ENCODE measurements around the gene DMRTC2.
A peak's percentile ranks its signal among the peaks of the same experiment; 100 is the strongest.
"Not testable (repeated sequence)": the region's sequence is repeated elsewhere in the genome, so short reads cannot be mapped to it uniquely, and the experiment has no call there.

DMRTC2 gene

GRCh38 chr19:41872775-41873647 is 28.2 kb downstream of the DMRTC2 start:
- DNase-seq = peak; percentile 68

- not testable (repeated sequence) for DNase-seq
These were observed 31.1 kb downstream of the DMRTC2 start for GRCh38 chr19:41875973-41876372.

- peak; percentile 56 for DNase-seq
These were observed 32.3 kb downstream of the DMRTC2 start, which contains the start of gene CD79A for GRCh38 chr19:41876847-41877832. Gene CD79A, plus strand, starts transcription at chr19:41877279. Its CDS starts 26 bp downstream, at chr19:41877305.

GRCh38 chr19:41877916-41878905 is 33.4 kb downstream of the DMRTC2 start:
- no peak for DNase-seq

GRCh38 chr19:41879080-41879479 is 34.2 kb downstream of the DMRTC2 start:
- DNase-seq = no peak

- DNase-seq = no peak
These were observed 35.0 kb downstream of the DMRTC2 start for GRCh38 chr19:41879670-41880328.

- DNase-seq = no peak
These were observed 35.5 kb downstream of the DMRTC2 start for GRCh38 chr19:41880329-41880708.

- DNase-seq = peak; percentile 64
These were observed 38.0 kb downstream of the DMRTC2 start, which contains the start of gene ARHGEF1 for GRCh38 chr19:41882568-41883462. Gene ARHGEF1, plus strand, starts transcription at chr19:41883184. Its CDS starts 4,899 bp downstream, at chr19:41888083.

- DNase-seq = no peak
These were observed 38.6 kb downstream of the DMRTC2 start for GRCh38 chr19:41883463-41883820.

GRCh38 chr19:41883821-41884733 is 39.2 kb downstream of the DMRTC2 start:
- DNase-seq = peak; percentile 96

GRCh38 chr19:41886761-41887710 is 42.2 kb downstream of the DMRTC2 start:
- no peak for DNase-seq

GRCh38 chr19:41887711-41888382 is 43.0 kb downstream of the DMRTC2 start:
- peak; percentile 74 for DNase-seq

GRCh38 chr19:41888926-41889325 is 44.1 kb downstream of the DMRTC2 start:
- DNase-seq = no peak

- DNase-seq = no peak
These were observed 45.1 kb downstream of the DMRTC2 start for GRCh38 chr19:41889896-41890295.

- no peak for DNase-seq
These were observed 46.1 kb downstream of the DMRTC2 start for GRCh38 chr19:41890936-41891335.

GRCh38 chr19:41892173-41892902 is 47.5 kb downstream of the DMRTC2 start:
- DNase-seq = no peak

- no peak for DNase-seq
These were observed 49.1 kb downstream of the DMRTC2 start for GRCh38 chr19:41893899-41894298.
